Astrocyte of the spinal cord (primary cell): ENCODE data around the gene EGF.

Experiments used
- DNase-seq: peaks from one replicate; pipeline ENCODE4 v3.0.0; 2011; ENCODE audit warnings: low read depth, low spot score
- H3K4me3 ChIP-seq: 2 replicates; pipeline ENCODE4 v1.5.1; 2011; ENCODE audit warnings: low read depth, mild to moderate bottlenecking, low read length, moderate library complexity
- CTCF ChIP-seq: IDR thresholded peaks from 2 replicates; pipeline ENCODE4 v1.5.1; 2012; ENCODE audit warnings: low read depth, mild to moderate bottlenecking, low read length, inconsistent platforms
- in situ Hi-C: cut with HindIII; loops from 2 replicates; pipeline ENCODE4 v1.10.0; 2017; ENCODE audit warnings: low sequenced_read_pairs

Gene EGF

GRCh38 chr4:110019153-110019552, 106.5 kb downstream of the EGF start:
- TF ChIP-seq CTCF = no peak
- no peak for DNase-seq
- in situ Hi-C loops = no loop called here
- no peak overlapping the region for H3K4me3 ChIP-seq

GRCh38 chr4:110020139-110020538, 107.5 kb downstream of the EGF start:
- TF ChIP-seq CTCF = no peak
- in situ Hi-C loops = no loop called here
- H3K4me3 ChIP-seq = no peak overlapping the region
- peak; percentile 15 for DNase-seq

GRCh38 chr4:110020646-110021443, 108.2 kb downstream of the EGF start:
- no peak for DNase-seq
- no peak overlapping the region for H3K4me3 ChIP-seq
- in situ Hi-C loops = no loop called here
- TF ChIP-seq CTCF = no peak

- in situ Hi-C loops = no loop called here
- H3K4me3 ChIP-seq = no peak overlapping the region
- TF ChIP-seq CTCF = no peak
Observed at GRCh38 chr4:110022457-110022856, 109.8 kb downstream of the EGF start.

GRCh38 chr4:110025056-110025455, 112.4 kb downstream of the EGF start:
- no peak for TF ChIP-seq CTCF
- H3K4me3 ChIP-seq = no peak overlapping the region
- DNase-seq = no peak
- in situ Hi-C loops = loop anchor here (25.0 kb wide), 1 partner anchor 487 kb away; no protein-coding TSS in a partner anchor

More at GRCh38 chr4:110022457-110022856, 109.8 kb downstream of the EGF start:
- no peak for DNase-seq

GRCh38 chr4:110025718-110026117, 113.0 kb downstream of the EGF start:
- no peak for TF ChIP-seq CTCF
- H3K4me3 ChIP-seq = no peak overlapping the region
- no peak for DNase-seq
- in situ Hi-C loops = loop anchor here (25.0 kb wide), 1 partner anchor 487 kb away; no protein-coding TSS in a partner anchor
